Stimulated activated CD8-positive, alpha-beta memory T cell treated with anti-CD3 and anti-CD28 coated beads, Interleukin-12 subunit alpha, Interleukin-12 subunit beta, amount 100 ng/mL, for 24 hours (primary cell): ENCODE data around the gene RANBP3L.
"Not testable (repeated sequence)": the region's sequence is repeated elsewhere in the genome, so short reads cannot be mapped to it uniquely, and the experiment has no call there.

Source experiments
- DNase-seq: peaks from one replicate; pipeline ENCODE4 v3.0.0-alpha.2; 2020; ENCODE audit errors: extremely low read depth

Gene RANBP3L

GRCh38 chr5:36285837-36286615 is 15.7 kb downstream of the RANBP3L start:
- no peak for DNase-seq

GRCh38 chr5:36283775-36284174 is 17.9 kb downstream of the RANBP3L start:
- DNase-seq, result not testable (repeated sequence)

DNA sequence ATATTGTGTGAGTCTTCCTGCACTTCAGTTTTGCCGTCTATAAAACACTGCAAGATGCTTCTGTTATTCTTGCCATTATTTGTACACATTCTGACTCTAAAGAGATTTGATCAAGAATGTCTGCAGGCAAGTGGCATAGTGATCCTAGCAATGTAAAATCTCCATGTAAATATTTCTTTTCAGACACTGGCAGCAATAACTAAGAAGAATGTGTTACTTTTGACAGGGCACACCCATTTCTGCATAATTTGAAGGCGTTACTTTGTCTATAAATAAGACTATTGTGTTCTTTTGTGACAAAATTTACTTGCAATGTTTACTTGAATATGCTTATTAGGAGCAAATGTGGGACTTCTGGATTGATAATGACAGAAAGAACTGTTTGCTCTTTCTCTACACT is 20.1 kb downstream of the RANBP3L start:
- DNase-seq, result no peak

GRCh38 chr5:36279054-36279698 is 22.5 kb downstream of the RANBP3L start:
- DNase-seq, result no peak

- no peak for DNase-seq
Measured at GRCh38 chr5:36277521-36278176, 24.1 kb downstream of the RANBP3L start.

- no peak for DNase-seq
Measured at GRCh38 chr5:36276864-36277263, 24.8 kb downstream of the RANBP3L start.

DNA sequence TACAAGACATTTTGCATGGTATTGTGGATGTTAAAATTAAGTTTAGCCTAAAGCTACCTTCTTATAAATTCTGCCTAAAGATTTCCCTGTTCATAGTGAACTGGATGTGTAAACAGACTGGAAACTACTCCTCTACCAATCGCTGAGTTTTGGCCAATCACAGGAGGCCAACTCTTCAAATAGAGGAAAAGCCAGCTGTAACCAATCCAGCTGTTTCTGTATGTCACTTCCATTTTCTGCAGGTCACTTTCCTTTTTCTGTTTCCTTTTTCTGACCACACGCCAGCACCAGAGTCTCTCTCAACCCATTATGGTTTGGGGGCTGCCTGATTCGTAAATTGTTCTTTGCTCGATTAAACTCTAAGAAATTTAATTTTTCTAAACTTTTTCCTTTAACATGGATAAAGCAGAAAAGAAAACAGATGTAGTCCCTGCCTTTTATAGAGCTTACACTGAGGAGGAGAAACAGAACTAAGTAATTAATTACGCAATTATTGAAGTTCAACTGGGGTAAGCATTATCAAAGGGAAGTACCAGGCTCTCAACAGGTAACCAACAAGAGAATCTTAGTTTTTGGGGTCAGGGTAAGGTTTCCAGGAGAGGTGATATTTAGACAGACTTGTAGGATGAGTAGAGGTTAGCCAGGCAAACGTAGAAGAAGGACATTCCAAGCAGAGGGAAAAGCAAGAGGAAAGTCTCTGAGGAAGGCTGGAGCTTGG is 27.7 kb downstream of the RANBP3L start:
- DNase-seq, result no peak

DNA sequence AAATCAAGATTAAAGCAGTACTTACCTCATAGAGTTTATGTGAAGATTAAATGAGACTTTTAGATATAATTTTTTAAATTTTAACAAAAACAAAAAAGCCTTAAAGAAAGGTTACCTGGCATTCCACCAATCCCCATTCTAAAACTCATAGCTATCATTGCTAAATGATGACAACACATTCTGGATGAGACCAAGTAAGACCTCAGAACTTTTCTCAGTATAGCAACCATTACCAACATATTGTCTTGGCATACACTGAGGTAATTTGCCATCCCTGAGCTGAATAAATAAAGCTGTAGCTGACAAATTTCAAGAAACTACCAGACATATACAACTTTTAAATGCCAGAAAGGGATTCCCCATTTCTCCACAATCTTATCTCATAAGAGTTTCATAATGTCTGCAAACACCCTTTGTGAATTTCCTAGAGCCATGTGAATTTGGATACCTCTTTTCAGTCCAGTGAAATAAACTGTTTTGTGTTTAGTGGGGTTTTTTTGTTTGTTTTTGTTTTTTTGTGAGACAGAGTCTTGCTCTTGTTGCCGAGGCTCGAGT is 29.5 kb downstream of the RANBP3L start:
- no peak for DNase-seq

- DNase-seq, result no peak
Measured at GRCh38 chr5:36270876-36271575, 30.7 kb downstream of the RANBP3L start.

GRCh38 chr5:36270175-36270574 is 31.5 kb downstream of the RANBP3L start:
- DNase-seq, result no peak

GRCh38 chr5:36269478-36269877 is 32.2 kb downstream of the RANBP3L start:
- no peak for DNase-seq

- no peak for DNase-seq
Measured at GRCh38 chr5:36267905-36268304, 33.8 kb downstream of the RANBP3L start.

DNA sequence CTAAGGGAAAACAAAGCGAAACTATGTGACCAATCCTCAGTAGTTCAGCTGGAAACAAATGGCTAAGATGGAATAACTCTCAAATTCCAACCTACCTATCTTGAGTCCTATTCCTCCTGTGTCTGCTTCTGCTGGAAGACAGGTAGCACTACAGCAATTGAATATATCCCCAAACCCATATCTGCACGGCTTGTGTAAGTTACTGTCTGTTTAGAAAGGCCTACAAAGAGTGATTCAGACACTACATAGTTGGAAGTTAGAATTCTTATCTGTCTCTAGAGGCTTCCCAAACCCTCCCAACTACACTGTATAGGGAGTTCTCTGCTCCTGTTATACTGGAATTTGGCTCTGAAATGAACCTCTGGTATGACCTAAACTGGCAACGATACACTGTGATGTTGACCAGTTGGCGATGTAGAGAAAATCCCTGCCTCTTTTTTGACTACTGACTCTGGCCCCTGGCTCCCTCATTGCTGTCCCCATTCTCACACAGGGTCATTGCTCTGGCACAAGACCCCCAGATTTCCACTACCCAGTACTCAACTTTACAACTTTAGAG is 37.4 kb downstream of the RANBP3L start:
- DNase-seq, result no peak

- DNase-seq, result no peak
Measured at GRCh38 chr5:36261186-36261585, 40.5 kb downstream of the RANBP3L start.

- DNase-seq, result no peak
Measured at GRCh38 chr5:36253575-36253974, 48.1 kb downstream of the RANBP3L start.

- DNase-seq, result no peak
Measured at GRCh38 chr5:36252722-36253365, 48.9 kb downstream of the RANBP3L start.

GRCh38 chr5:36251218-36251617 is 50.5 kb downstream of the RANBP3L start:
- no peak for DNase-seq

DNA sequence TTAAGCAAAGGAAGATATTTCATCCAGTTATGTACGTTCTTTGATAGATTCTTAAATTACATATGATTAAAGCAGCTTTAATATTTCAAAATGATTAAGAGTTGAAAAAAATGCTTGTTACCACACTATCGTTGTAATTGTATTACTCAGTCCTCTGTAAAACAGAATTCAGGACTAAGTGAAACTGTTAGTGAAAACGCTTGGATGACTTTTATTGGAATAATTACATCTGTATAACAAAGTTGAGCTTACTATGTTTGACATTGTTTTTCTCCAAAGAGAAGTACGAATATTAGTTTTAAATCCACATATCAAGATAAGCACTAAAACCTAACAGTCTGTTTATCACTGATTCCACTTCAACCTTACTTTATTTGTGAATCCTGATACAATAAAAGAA is 51.3 kb downstream of the RANBP3L start:
- DNase-seq, result no peak

- no peak for DNase-seq
Measured at GRCh38 chr5:36246036-36246800, 55.5 kb downstream of the RANBP3L start.

DNA sequence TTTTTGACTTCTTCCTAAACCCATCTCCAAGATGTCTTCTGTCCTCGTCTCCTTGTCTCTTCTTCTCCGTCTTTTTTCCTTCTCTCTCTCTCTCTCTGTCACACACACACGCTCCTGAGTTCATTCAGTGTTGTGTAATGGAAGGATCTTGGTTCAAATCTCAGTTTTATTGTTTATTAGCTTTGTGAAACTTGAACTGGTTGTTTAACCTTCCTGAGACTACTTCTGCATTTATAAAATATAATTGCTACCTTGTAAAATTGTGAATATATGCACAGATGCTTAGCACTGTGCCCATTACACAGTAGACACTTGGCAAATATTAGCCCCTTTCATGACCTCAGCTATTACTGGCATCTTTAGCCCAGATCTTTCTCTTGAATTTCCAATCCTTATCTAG is 57.6 kb downstream of the RANBP3L start:
- DNase-seq, result no peak
